ENCODE measurements around the gene MARCKS. TPM values are rescaled to one million over a fixed set of nuclear protein-coding genes. Genes with fewer than 3 reads are reported as not detected.

MARCKS gene
- total and polyA plus RNA-seq, 2 experiments from 2014 or later: 95.5 to 129 TPM

- no peak for DNase-seq (ENCODE audit: low spot score)
- no peak for TF ChIP-seq EZH2phosphoT487 (IDR thresholded peaks at IDR 0.05; ENCODE audit: low read depth, severe bottlenecking, unreplicated experiment)
- no peak for TF ChIP-seq CTCF (IDR thresholded peaks at IDR 0.05; ENCODE audit: poor library complexity)
- no peak for TF ChIP-seq EZH2 (IDR thresholded peaks at IDR 0.05; ENCODE audit: borderline replicate concordance)
- Histone ChIP-seq H3K79me2 (peaks cover 65% of the 10 kb centered on the region), H3K36me3 (replicated peaks; ENCODE audit: insufficient read depth, low read depth) (no peaks in the 10 kb centered on the region), H4K20me1 (ENCODE audit: insufficient read depth, poor library complexity, severe bottlenecking) (peaks cover 37% of the 10 kb centered on the region), H3K27me3 (no peaks in the 10 kb centered on the region), H3K4me3 (no peak overlapping the region), H3K27ac (no peak overlapping the region), H3K9me3 (ENCODE audit: low read depth) (no peaks in the 10 kb centered on the region), H3K9me2 (replicated peaks; ENCODE audit: insufficient read depth) (no peaks in the 10 kb centered on the region), H2AFZ (no peak overlapping the region), H3K4me2 (peak overlapping the region; percentile 88), H3K4me1 (ENCODE audit: insufficient read depth) (peaks cover 7% of the 10 kb centered on the region)
Measured at GRCh38 chr6:113862112-113862511, 5.0 kb downstream of the MARCKS start.

- DNase-seq (ENCODE audit: low spot score): no peak
- no peaks in the 10 kb centered on the region for H3K27me3 ChIP-seq
- no peaks in the 10 kb centered on the region for H3K36me3 ChIP-seq (replicated peaks; ENCODE audit: insufficient read depth, low read depth)
- no peaks in the 10 kb centered on the region for H3K4me1 ChIP-seq (ENCODE audit: insufficient read depth)
- WGBS (ENCODE audit: low lambda C conversion rate, missing lambda C conversion rate): 100% methylated on average over 2 of the region's 2 CpGs
- H3K27ac ChIP-seq: no peak overlapping the region
- TF ChIP-seq CTCF (IDR thresholded peaks at IDR 0.05; ENCODE audit: poor library complexity) (no peak), EZH2phosphoT487 (IDR thresholded peaks at IDR 0.05; ENCODE audit: low read depth, severe bottlenecking, unreplicated experiment) (no peak), EZH2 (IDR thresholded peaks at IDR 0.05; ENCODE audit: borderline replicate concordance) (no peak)
- H2AFZ ChIP-seq: no peak overlapping the region
- no peaks in the 10 kb centered on the region for H3K79me2 ChIP-seq
- H3K9me2 ChIP-seq (replicated peaks; ENCODE audit: insufficient read depth): no peaks in the 10 kb centered on the region
- no peaks in the 10 kb centered on the region for H3K9me3 ChIP-seq (ENCODE audit: low read depth)
- H4K20me1 ChIP-seq (ENCODE audit: insufficient read depth, poor library complexity, severe bottlenecking): no peaks in the 10 kb centered on the region
- H3K4me3 ChIP-seq: no peak overlapping the region
- no peak overlapping the region for H3K4me2 ChIP-seq
Measured at GRCh38 chr6:113870917-113871316, 13.8 kb downstream of the MARCKS start.

- no peaks in the 10 kb centered on the region for H3K9me3 ChIP-seq (ENCODE audit: low read depth)
- no peak overlapping the region for H3K27ac ChIP-seq
- no peaks in the 10 kb centered on the region for H3K9me2 ChIP-seq (replicated peaks; ENCODE audit: insufficient read depth)
- H3K4me3 ChIP-seq: no peak overlapping the region
- DNase-seq (ENCODE audit: low spot score): no peak
- no peaks in the 10 kb centered on the region for H4K20me1 ChIP-seq (ENCODE audit: insufficient read depth, poor library complexity, severe bottlenecking)
- no peaks in the 10 kb centered on the region for H3K79me2 ChIP-seq
- no peaks in the 10 kb centered on the region for H3K36me3 ChIP-seq (replicated peaks; ENCODE audit: insufficient read depth, low read depth)
- H3K4me1 ChIP-seq (ENCODE audit: insufficient read depth): no peaks in the 10 kb centered on the region
- TF ChIP-seq CTCF (IDR thresholded peaks at IDR 0.05; ENCODE audit: poor library complexity): no peak
- no peak overlapping the region for H2AFZ ChIP-seq
- no peaks in the 10 kb centered on the region for H3K27me3 ChIP-seq
- no peak overlapping the region for H3K4me2 ChIP-seq
- WGBS (ENCODE audit: low lambda C conversion rate, missing lambda C conversion rate): 94% methylated on average over 3 of the region's 3 CpGs
Measured at GRCh38 chr6:113871975-113872374, 14.8 kb downstream of the MARCKS start.

DNA sequence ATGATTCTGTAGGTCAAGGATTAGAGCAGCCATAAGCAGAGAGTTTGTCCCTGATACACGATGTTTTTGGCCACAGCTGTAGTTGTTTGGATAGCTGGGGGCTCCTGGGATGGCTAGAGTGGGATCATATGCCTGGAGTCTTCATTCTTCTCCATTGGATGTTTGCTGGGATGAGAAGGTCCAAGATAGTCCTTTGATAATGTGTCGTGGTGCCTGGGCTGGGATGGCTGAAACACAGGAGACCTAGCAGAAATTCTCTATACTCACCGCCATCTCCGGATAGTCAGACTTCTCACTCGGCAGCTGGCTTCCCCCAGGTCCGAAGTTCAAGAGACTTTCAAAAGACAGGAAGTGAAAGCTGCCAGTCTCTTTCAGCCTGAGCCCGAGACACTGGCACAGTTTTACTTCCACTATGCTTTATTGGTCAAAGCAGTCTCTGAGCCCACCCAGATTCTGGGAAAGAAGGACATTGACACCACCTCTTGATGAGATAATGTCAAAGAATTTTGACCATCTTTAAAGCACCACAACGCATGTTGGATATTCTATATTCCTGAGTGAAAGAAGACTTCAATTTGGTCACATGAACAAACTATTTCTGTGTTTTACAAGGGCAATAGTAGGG is 16.0 kb downstream of the MARCKS start:
- Histone ChIP-seq H4K20me1 (ENCODE audit: insufficient read depth, poor library complexity, severe bottlenecking) (no peaks in the 10 kb centered on the region), H2AFZ (no peak overlapping the region), H3K4me2 (peak overlapping the region; percentile 51), H3K4me1 (ENCODE audit: insufficient read depth) (no peaks in the 10 kb centered on the region), H3K9me2 (replicated peaks; ENCODE audit: insufficient read depth) (no peaks in the 10 kb centered on the region), H3K36me3 (replicated peaks; ENCODE audit: insufficient read depth, low read depth) (no peaks in the 10 kb centered on the region), H3K79me2 (no peaks in the 10 kb centered on the region), H3K27ac (peak overlapping the region; percentile 35), H3K4me3 (no peak overlapping the region), H3K27me3 (no peaks in the 10 kb centered on the region), H3K9me3 (ENCODE audit: low read depth) (no peaks in the 10 kb centered on the region)
- peak; percentile 42 for DNase-seq (ENCODE audit: low spot score)
- TF ChIP-seq EZH2phosphoT487 (IDR thresholded peaks at IDR 0.05; ENCODE audit: low read depth, severe bottlenecking, unreplicated experiment) (no peak), EZH2 (IDR thresholded peaks at IDR 0.05; ENCODE audit: borderline replicate concordance) (no peak), CTCF (IDR thresholded peaks at IDR 0.05; ENCODE audit: poor library complexity) (no peak)
- WGBS (ENCODE audit: low lambda C conversion rate, missing lambda C conversion rate): 88% methylated on average over 8 of the region's 8 CpGs
